Measurements from ENCODE around the gene STXBP4.

GRCh38 chr17:54982399-54982798, 13.8 kb downstream of the STXBP4 start:
- TF ChIP-seq ZNF274 (IDR thresholded peaks at IDR 0.05; ENCODE audit: low read depth, low read length) = no peak
- no peak for TF ChIP-seq YY1 (IDR thresholded peaks at IDR 0.05; ENCODE audit: insufficient read depth, insufficient read length)
- no peak for TF ChIP-seq SUZ12 (IDR thresholded peaks at IDR 0.05; ENCODE audit: extremely low read depth, insufficient read depth, insufficient read length)
